ENCODE data around the gene UPK3BL2.
"Not testable (repeated sequence)": the region's sequence is repeated elsewhere in the genome, so short reads cannot be mapped to it uniquely, and the experiment has no call there.

Gene UPK3BL2

DNA sequence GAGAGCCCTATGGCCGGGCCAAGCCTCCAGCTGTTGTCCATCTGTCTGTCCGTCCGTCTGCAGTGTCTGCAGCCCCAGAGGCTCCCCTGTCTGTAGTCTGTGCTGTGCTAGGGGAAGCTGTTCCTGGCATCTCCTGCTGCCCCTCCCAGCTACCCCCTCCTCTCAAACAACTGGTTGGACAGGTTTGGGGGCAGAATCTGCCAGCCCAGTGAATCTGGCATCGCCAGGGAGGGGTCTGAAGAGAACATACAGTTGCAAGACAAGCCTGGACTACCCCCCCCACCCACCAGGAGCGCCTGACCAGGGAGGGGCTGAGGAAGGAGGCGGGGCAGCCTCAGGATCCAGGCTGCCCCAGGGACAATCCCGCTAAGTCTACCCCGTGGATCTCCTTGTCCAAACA lies at the start of gene UPK3BL2:
TSS of gene UPK3BL2 (minus strand) at position 101 of the 400 bp plus-strand sequence. CDS start at position 41, 60 bp downstream.
- not testable (repeated sequence) for H3K4me1 Mint-ChIP-seq, H3K4me3 Mint-ChIP-seq, H3K27me3 Mint-ChIP-seq, H3K36me3 Mint-ChIP-seq, H3K9me3 Mint-ChIP-seq, H3K27ac Mint-ChIP-seq

GRCh38 chr7:102592477-102593019 lies 49.1 kb upstream of the UPK3BL2 start:
- H3K27ac Mint-ChIP-seq, H3K4me3 Mint-ChIP-seq, H3K27me3 Mint-ChIP-seq, H3K4me1 Mint-ChIP-seq, H3K36me3 Mint-ChIP-seq, H3K9me3 Mint-ChIP-seq: not testable (repeated sequence)

DNA sequence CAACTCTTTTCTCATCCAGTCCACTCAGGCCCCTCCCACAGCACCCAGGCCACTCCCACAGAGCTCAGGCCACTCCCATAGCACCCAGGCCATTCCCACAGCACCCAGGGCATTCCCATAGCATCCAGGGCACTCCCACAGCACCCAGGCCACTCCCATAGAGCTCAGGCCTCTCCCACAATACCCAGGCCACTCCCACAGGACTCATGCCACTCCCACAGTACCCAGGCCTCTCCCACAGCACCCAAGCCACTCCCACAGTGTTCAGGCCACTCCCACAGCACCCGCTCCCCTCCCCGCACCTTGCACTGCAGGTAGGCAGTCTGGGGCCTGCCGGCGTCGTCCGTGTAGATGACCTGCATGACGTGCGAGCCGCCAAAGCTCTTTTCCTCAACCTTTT lies 46.4 kb upstream of the UPK3BL2 start:
- not testable (repeated sequence) for H3K27ac Mint-ChIP-seq, H3K4me1 Mint-ChIP-seq, H3K9me3 Mint-ChIP-seq, H3K27me3 Mint-ChIP-seq, H3K36me3 Mint-ChIP-seq, H3K4me3 Mint-ChIP-seq

DNA sequence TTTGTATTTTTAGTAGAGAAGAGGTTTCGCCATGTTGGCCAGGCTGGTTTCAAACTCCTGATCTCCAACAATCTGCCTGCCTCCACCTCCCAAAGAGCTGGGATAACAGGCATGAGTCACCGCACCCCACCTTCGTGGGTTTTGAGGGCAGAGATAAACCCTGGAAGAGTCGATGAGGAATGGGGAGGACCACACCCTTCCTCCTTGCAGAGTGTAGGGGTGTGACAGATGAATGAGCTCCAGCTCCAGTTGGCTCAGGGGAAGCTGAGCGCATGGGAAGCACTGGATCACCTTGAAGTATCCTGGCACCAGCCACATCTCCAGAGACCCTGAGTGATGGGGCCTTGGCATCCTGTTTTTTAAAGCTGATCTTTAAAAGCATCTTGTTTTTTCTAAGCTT lies 40.0 kb upstream of the UPK3BL2 start:
- not testable (repeated sequence) for H3K36me3 Mint-ChIP-seq, H3K27me3 Mint-ChIP-seq, H3K27ac Mint-ChIP-seq, H3K4me3 Mint-ChIP-seq, H3K4me1 Mint-ChIP-seq, H3K9me3 Mint-ChIP-seq

- not testable (repeated sequence) for H3K27me3 Mint-ChIP-seq, H3K36me3 Mint-ChIP-seq, H3K4me3 Mint-ChIP-seq, H3K4me1 Mint-ChIP-seq, H3K9me3 Mint-ChIP-seq, H3K27ac Mint-ChIP-seq
These were observed 38.2 kb upstream of the UPK3BL2 start for GRCh38 chr7:102581722-102582121.

GRCh38 chr7:102578486-102578885 lies 35.0 kb upstream of the UPK3BL2 start:
- H3K4me1 Mint-ChIP-seq, H3K9me3 Mint-ChIP-seq, H3K27me3 Mint-ChIP-seq, H3K36me3 Mint-ChIP-seq, H3K4me3 Mint-ChIP-seq: not testable (repeated sequence)
- peak overlapping the region; percentile 51 for H3K27ac Mint-ChIP-seq

DNA sequence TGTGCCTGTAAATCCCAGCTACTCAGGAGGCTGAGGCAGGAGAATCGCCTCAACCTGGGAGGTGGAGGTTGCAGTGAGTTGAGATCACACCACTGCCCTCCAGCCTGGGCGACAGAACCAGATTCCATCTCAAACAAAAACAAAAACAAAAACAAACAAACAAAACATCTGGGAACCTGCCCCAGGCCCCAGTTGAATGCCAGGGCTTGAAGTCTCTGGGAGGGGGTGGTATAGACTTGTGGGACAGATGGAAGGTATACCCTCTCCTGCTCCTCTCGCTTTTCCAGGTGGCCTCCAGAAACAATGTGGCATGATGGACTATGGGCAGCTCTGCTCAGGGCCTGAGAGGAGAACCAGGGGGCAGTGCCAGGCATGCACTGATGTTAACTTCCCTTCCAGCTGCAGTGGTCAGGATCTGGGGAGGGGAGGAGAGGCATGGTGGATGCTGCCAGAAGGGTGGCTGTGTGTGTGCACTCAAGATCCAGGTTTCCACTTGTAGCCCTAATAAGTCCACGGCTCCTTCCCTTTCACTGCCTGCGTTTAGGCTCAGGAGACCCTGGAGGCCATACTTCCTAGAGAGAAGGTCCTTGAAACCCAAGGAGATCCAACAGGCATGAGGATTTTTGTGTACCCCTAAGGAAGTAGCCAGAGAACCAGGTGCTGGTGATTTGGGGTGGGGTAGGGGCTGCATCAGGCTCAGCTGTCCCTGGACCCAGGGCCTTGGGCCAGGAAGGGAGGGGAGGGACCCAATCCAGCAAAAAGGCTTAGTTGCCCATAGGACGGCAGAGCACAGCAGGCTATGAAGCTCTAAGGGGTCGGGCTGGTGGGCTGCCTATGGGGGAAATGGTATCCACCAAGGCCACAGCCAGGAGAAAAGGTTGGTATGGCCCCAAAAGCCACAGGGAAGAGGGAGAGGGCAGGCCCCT lies 34.1 kb upstream of the UPK3BL2 start:
- not testable (repeated sequence) for H3K4me1 Mint-ChIP-seq

GRCh38 chr7:102576363-102576762 lies 32.9 kb upstream of the UPK3BL2 start:
- H3K9me3 Mint-ChIP-seq, H3K27me3 Mint-ChIP-seq, H3K36me3 Mint-ChIP-seq, H3K4me1 Mint-ChIP-seq, H3K4me3 Mint-ChIP-seq, H3K27ac Mint-ChIP-seq: not testable (repeated sequence)

More for the DNA sequence above, 34.1 kb upstream of the UPK3BL2 start:
- H3K9me3 Mint-ChIP-seq, H3K4me3 Mint-ChIP-seq, H3K36me3 Mint-ChIP-seq, H3K27me3 Mint-ChIP-seq, H3K27ac Mint-ChIP-seq: not testable (repeated sequence)

DNA sequence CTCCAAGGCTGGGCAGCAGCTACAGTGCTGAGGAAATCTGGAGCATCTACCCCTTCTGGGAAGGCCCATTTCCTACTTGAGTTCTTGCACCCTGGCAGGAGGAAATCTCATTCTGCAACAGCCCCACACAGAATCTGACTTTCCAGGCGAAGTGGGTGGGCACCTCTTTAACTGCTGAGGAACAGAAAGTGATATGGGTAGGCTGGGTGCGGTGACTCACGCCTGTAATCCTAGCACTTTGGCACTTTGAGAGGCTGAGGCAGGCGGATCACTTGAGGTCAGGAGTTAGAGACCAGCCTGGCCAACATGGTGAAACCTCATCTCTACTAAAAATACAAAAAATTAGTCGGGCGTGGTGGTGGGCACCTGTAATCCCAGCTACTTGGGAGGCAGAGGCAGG lies 31.1 kb upstream of the UPK3BL2 start:
- H3K27me3 Mint-ChIP-seq, H3K27ac Mint-ChIP-seq, H3K36me3 Mint-ChIP-seq: not testable (repeated sequence)

DNA sequence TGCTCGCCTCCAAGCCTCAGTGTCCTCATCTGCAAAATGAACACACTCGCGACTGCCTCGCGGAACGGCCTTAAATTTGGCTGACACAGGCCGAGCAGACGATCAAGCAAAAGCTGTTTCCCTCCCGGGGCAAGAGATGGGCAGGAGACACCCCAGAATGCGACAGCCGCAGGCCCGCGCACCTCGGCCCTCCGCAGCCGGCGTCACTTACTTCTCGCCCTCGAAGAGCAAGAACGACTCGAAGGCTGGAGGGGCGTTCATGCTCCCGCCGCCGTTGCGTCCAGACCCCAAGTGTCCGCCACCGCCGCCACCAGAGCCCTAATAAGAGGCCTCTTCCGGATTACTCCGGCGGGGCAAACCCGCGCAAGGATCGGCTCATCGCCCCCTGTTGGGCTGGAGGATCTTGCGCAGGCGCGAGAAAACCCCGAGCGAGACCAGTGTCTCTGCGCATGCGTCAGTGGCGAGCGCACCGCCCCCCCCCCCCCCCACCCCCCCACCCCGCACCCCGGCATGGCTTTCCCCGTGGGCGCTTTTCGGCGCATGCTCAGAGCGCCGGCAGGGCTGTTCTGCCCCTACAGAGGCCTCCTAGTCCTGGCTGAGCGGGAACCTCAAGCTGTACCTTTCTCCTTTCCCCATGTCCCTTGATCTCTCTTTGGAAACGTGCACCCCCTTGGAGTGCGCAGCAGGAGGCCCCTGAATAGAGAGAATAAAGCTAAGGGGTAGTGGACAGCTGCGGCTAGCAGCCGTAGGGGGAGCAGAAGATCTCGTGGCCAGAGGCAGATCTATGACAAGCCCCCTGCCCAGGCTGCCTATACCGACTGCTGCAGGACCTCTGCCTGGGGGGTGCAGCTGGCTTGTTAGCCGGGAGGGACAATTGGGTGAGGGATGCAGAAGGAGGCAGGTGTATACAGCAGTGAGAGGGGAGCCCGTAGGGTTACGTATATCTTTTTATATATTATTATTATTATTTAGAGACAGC lies 29.1 kb upstream of the UPK3BL2 start, which contains the start of gene POLR2J3:
TSS of gene POLR2J3 (minus strand) at position 323 of the 979 bp plus-strand sequence. CDS start at position 261, 62 bp downstream.
- not testable (repeated sequence) for H3K4me1 Mint-ChIP-seq, H3K36me3 Mint-ChIP-seq, H3K9me3 Mint-ChIP-seq, H3K27me3 Mint-ChIP-seq
- H3K27ac Mint-ChIP-seq = peak within 1 kb of the TSS; percentile 74
- peak within 1 kb of the TSS; percentile 86 for H3K4me3 Mint-ChIP-seq

More for the DNA sequence above, 31.1 kb upstream of the UPK3BL2 start:
- H3K9me3 Mint-ChIP-seq, H3K4me3 Mint-ChIP-seq, H3K4me1 Mint-ChIP-seq: not testable (repeated sequence)

GRCh38 chr7:102568620-102569019 lies 25.1 kb upstream of the UPK3BL2 start:
- H3K27ac Mint-ChIP-seq, H3K27me3 Mint-ChIP-seq, H3K4me1 Mint-ChIP-seq, H3K36me3 Mint-ChIP-seq, H3K9me3 Mint-ChIP-seq, H3K4me3 Mint-ChIP-seq: not testable (repeated sequence)

DNA sequence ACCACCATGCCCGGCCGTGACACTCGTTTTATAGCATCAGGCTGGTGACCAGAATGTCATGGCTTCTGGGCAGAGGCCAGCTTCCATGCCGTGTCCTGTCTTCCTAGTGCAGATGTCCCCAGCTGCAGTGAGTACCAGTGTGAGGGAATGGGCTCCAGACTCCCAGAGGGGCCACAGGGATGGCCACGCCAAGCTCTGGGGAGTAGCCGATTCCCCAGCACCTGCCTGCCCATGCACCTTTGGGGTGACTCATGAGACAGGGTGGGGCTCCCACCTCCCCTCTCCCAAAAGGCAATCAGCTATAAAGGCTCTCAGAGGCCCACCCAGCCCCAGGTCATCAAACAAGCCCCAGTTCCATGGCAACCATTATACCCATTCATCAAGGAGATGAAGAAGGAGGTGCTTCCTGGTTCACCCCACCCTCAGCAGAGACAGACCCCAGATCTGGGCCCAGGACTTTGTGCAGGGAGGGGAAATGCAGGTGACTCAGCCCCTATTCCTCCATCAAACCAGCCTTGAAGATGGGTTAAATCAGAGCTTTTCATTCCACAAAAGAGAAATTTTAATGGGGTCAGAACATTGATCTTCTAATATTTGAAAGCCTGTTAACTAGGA lies 7.4 kb upstream of the UPK3BL2 start, which contains the start of gene SPDYE2:
TSS of gene SPDYE2 (plus strand) at position 419 of the 615 bp plus-strand sequence. CDS start 2,030 bp downstream, outside the sequence.
- not testable (repeated sequence) for H3K27ac Mint-ChIP-seq, H3K4me1 Mint-ChIP-seq, H3K4me3 Mint-ChIP-seq, H3K36me3 Mint-ChIP-seq, H3K27me3 Mint-ChIP-seq, H3K9me3 Mint-ChIP-seq

DNA sequence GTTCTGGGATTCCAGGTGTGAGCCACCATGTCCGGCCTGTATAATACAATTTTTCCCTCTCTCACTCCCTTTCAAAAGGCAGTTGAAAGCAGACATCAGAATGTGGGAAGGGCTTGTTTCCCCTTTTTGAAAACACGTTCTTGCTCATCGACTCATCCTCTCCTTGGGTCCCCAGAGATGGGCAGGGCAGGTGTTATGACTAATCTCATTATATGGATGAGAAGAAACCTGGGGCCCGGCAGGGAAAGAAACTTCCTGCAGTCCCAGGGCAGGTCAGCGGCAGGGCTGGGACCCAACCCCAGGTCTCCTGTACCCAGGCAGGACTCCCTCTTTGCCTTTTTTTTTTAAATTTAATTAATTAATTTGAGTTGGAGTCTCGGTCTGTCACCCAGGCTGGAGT lies 2.9 kb upstream of the UPK3BL2 start:
- H3K4me1 Mint-ChIP-seq, H3K4me3 Mint-ChIP-seq, H3K9me3 Mint-ChIP-seq, H3K27me3 Mint-ChIP-seq, H3K36me3 Mint-ChIP-seq, H3K27ac Mint-ChIP-seq: not testable (repeated sequence)

- not testable (repeated sequence) for H3K4me3 Mint-ChIP-seq, H3K36me3 Mint-ChIP-seq, H3K27ac Mint-ChIP-seq, H3K4me1 Mint-ChIP-seq, H3K27me3 Mint-ChIP-seq, H3K9me3 Mint-ChIP-seq
These were observed 1.8 kb upstream of the UPK3BL2 start for GRCh38 chr7:102545288-102545687.

DNA sequence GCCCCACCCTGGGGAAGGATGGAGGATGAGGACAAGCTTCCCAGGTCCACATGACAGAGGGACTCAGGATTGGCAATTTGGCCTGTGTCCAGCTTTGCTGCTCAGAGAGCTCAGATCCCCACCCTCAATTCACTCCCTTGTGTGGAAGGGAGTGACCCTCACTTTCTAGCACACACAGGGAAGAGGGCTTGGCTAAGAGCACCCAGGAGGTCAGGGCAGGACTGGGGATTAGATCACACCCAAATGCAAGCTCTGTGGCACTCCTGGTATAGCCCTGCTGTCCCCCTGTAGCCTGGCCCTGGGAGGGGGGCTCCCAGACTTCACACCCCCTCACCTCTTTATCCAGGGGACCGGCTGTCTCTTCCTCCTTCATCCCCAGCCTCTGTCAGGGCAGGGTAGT lies 876 bp upstream of the UPK3BL2 start:
- H3K9me3 Mint-ChIP-seq, H3K27me3 Mint-ChIP-seq, H3K4me1 Mint-ChIP-seq, H3K36me3 Mint-ChIP-seq, H3K4me3 Mint-ChIP-seq, H3K27ac Mint-ChIP-seq: not testable (repeated sequence)
